NCI-H82 (cell line): Measurements from ENCODE around the gene PAK6.
A peak's percentile ranks its signal among the peaks of the same experiment; 100 is the strongest.

Source experiments
- DNase-seq: peaks from one replicate; lab custom pipeline; 2025; lab: John Stamatoyannopoulos, UW

Gene PAK6

GRCh38 chr15:40238532-40239403 is at the start of gene PAK6:
TSS of gene PAK6 (plus strand) at chr15:40239063. CDS start at chr15:40264786, 25,723 bp downstream.
- DNase-seq: peak; percentile 52

GRCh38 chr15:40190591-40190990 is 48.3 kb upstream of the PAK6 start:
- no peak for DNase-seq

GRCh38 chr15:40192942-40193341 is 45.9 kb upstream of the PAK6 start:
- DNase-seq: no peak

DNA sequence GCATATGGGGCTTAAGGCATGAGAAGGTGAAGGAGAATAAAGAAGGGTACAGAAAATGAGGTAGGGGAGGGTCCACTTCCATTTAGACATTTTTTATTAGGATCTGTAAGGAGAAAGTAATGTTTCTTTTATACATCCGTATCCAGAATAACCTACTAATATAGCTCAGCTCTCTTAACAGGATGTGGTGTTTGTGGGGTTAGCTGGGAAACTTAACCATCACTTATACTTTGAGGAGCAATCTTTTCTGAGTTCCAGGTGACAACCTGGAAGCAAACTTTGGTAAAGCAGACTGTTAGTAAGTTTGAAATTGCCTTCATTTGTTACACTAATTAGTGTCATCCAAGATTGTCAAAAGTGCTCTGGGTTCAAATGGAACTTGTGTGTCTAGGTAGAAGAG is 41.4 kb upstream of the PAK6 start:
- no peak for DNase-seq

GRCh38 chr15:40198355-40199085 is 40.3 kb upstream of the PAK6 start:
- DNase-seq: no peak

- no peak for DNase-seq
These were observed 34.8 kb upstream of the PAK6 start for GRCh38 chr15:40204100-40204499.

GRCh38 chr15:40217166-40217824 is 21.6 kb upstream of the PAK6 start:
- peak; percentile 85 for DNase-seq

DNA sequence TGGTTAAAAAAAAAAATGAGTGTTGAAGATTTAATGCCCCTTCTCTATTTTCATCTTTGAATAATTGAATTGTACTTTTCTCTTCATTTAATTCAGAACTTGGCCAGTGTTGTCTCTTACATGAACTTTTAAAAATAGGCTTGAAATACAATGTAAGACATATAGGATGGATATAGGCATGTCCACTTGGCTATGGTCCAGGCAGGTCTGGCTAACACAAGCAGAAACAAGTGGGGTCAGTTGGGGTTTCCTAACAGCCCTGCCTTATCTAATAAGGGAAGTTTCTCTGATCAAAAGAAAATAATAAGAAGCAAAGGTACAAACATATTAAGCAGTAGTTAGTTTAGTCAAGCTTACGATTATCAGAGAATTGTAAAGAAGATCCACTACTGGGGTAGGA is 19.1 kb upstream of the PAK6 start:
- no peak for DNase-seq

DNA sequence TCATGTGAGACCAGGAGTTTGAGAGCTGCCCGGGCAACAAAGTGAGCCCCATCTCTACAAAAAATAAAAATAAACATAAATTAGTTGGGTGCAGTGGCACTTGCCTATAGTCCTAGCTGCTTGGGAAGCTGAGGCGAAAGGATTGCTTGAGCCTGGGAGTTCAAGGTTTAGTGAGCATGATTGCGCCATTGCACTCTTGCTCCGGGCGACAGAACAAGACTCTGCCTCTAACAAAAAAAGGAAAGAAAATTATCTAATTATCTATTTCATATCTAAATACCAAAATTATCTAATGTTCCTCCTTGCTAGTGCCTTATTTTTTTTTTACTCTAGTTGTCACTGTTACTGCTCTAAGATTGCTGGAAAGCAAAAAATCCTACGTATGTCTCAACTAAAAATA is 16.7 kb upstream of the PAK6 start:
- no peak for DNase-seq

DNA sequence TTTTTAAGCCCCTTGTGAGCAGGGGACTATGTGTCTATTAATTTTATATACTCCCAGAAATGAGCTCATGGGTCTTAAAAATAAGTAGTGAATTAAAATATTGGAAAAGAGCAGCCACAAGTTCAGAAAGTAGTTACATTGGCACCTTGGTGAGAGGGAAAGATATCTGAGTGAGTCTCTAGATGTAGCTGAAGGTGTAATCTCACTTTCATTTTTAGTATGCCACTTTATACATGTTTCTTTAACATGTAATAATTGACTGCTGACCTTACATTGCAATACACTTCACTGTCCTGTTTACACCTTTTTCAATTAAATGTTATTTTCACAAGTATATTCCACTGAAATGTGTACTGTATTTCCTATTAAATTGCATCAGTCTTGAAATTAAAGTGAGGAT is 12.1 kb upstream of the PAK6 start:
- no peak for DNase-seq

DNA sequence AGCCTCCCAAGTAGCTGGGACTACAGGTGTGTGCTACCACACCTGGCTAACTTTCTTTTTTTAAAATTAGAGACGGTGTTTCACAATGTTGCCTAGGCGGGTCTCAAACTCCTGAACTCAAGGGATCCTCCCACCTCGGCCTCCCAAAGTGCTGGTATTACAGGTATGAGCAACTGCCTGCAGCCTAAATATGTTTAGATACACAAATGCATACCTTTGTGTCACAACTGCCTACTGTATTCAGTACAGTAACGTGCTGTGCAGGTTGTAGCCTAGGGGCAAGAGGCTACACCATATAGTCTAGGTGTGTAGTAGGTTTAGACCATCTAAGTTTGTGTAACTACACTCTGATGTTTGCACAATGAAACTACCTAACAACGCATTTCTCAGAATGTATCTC is 9.5 kb upstream of the PAK6 start:
- DNase-seq: no peak

DNA sequence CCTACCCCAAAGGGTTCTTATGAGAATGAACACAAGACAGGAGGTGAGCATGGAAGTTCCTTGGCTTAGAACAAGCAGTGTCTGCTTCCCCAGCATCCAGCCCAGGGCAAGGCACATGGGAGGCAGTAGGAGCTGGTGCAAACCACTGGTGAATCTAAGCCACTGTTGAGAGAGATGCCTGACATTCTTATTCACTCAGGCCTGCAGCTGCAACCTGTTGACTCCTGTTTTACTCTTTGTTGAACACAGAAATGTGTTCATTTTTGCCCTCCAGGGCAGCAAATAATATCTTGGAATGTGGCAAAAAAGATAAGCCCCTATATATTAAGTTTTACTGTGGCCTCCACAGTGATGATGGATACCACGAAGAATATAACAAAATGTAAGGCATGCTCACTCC is 8.9 kb upstream of the PAK6 start:
- DNase-seq: no peak

DNA sequence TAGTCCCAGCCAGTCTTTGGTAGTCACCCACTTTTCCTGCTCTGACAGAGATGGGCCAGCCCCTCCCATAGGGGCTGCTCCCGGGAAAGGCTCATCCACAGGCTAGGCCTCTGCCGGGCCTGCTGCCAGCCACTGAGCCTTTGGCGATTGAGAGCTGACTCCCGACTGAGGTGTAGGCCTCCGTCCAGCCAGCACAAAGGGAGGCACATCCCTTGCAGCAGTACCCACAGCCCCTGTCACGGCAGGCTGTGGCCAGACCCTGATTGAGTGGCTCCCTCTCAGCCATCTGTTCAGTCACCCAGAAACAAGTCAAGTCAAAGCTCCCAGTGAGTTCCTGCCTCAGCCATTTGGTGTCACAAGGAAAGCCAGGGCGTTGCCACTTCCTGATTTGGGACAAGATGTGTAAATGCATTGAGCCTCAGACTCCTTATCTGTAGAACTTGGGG is 6.2 kb upstream of the PAK6 start:
- peak; percentile 27 for DNase-seq

DNA sequence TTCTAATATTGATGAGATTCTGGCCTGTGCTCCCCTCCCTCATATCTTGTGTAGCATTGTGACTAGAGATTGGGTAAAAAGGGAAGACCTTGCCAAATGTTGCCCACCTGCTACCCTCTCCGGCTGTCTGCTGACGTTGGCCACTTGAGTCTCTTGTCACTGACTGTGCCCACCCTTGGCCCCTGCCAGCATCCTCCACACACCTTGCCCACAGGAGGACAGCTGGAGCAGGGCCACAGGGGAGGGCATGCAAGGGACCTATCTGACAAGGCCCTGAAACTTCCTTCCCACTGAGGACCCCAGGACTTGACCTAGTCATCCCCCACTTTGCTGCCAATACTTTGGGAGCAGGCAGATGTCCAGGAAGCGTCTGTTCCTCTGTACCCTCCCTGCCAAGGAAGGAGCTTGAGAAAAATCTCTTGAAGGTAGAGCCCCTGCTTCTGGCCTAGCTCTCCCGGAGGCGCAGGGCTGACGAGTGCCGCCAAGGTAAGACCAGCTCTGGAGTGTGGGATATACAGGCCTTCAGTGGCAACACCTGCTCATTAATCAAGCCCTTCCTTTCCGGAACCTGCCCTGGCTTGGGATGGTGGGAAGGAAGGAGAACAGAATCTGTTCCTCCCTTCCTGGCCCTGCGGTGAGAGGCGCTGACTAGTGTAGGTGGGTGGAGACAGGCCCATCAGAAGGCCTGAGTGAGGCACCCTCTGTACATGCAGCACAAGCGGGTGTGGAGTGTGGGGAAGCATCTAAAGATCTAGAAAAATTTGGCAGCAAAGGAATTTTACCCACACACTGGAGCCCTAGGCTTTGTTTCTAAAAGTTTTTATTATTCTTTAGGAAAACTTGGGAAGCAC is 4.9 kb upstream of the PAK6 start:
- DNase-seq: no peak

DNA sequence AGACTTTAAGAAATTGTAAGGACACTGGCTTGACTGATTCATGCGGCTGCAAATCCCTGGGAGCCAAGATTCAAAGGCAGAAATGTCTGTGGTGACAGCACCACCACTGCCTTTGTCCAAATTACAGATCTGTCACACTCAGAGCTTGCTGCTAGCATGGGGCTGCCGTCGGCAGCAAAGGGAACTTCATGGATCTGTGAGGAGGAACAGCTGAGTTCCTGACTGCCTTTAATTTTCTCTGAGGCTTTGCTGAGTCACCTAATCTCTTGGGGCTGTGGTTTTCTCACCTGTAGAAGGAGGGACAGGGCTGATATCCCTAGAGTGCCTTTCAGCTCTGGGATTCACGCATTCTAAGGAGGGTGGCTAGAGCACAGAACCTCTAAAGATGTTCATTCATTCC is 4.1 kb upstream of the PAK6 start:
- DNase-seq: peak; percentile 42

GRCh38 chr15:40235201-40235885 is 3.5 kb upstream of the PAK6 start:
- DNase-seq: peak; percentile 47

- no peak for DNase-seq
These were observed 485 bp downstream of the PAK6 start for GRCh38 chr15:40239404-40239692.

DNA sequence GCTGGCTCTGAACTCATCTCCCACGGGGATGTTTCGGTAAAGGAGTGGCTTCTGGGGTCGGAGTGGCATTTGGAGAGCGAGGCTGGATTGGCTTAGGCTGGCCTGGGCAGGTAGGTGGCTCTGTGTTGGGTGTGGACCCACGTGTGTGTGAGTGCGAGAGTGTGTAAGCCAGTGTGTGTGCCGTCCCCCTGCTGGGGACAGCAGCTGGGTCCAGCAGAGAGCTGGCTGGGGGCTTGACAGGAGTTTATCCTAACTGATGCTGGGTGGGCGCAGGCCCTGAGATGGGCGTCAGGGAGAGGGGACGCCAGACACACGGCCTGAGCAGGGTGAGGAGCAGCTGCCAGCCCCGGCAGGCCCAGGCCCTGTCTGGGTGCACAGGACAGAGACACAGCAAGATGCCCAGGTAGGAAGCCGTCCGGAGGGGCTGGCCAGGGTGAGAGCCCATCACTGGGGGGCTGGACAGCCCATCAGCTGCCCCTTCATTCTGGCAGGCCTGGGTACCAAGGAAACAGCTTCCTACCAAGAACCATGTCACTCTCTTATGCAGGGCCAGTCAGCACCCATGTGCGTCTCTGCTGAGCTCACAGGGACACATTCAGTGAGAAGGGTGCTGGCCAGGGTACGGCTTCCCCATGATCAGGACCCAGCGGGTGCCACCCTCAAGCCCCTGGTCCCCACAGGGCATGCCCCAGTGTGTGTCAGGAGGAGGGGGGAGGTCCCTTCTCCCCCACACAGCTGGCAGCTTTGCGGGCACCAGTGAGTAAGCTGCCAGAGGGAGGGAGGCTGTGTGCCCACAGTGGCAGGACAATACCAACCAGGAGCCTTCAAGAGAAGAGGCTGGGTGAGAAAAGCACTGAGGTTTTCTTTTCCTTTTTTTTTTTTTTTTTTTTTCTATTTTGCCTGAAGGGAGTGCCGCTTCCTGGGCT is 1.1 kb downstream of the PAK6 start:
- DNase-seq: no peak

DNA sequence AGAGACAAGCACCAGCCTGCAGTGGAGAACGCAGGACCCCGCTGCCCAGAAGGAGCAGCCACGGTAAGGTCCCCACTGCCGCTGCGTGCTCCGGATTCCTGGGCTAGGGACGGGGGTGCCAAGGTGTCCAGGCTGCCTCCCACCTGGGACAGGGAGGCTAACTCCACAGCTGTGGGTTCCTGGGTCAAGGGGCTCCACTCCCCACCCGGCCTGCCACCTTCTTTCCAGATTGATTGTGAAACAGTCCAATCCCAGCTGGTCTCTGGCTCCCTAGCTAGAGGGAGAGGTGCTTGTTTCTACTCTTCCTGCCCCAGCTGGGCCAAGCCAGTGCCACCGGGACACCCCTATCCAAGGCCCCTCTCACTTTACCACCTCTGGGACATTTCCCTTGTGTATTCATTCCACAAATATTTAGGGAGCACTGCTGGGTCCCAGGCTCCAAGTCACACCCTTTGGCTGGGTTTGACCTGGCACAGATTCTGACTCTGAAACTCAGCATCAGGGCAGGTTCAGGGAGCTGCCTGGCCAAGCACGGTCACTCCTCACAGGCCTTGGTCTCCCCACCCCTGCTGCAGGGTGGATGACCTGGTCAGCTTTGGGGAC is 1.9 kb downstream of the PAK6 start:
- no peak for DNase-seq
